ENCODE measurements around the gene AIP. TPM values are rescaled to one million over a fixed set of nuclear protein-coding genes. Genes with fewer than 3 reads are reported as not detected.

AIP gene
- total and polyA plus RNA-seq, 2 of the 8 experiments (the other 6 are each of a cell fraction or from before 2014, with no cell fraction given) = 29.8 to 54.4 TPM

- TF ChIP-seq CHD7 (IDR thresholded peaks at IDR 0.05; ENCODE audit: insufficient replicate concordance, low read length) = no peak
- TF ChIP-seq ATF2 (IDR thresholded peaks at IDR 0.05; ENCODE audit: low read length) = no peak
- TF ChIP-seq HDAC6 (IDR thresholded peaks at IDR 0.05; ENCODE audit: low read depth, low read length) = no peak
- TF ChIP-seq CEBPB (IDR thresholded peaks at IDR 0.05; ENCODE audit: low read depth, low read length) = no peak
- no peak for TF ChIP-seq ASH2L (IDR thresholded peaks at IDR 0.05; ENCODE audit: low read length)
- no peak for TF ChIP-seq SP2 (IDR thresholded peaks at IDR 0.05; ENCODE audit: low read length)
- no peak for TF ChIP-seq CBX5 (IDR thresholded peaks at IDR 0.05; ENCODE audit: low read depth, low read length)
Observed at GRCh38 chr11:67463680-67464410, 19.0 kb upstream of the AIP start (continued).

Measured in H1 (cell line).